Activated B cell treated with CpG ODN at 0.5 μM for 24 hours (primary cell): ENCODE data around the gene LRP5. TPM values are rescaled to one million over a fixed set of nuclear protein-coding genes. Genes with fewer than 3 reads are reported as not detected.

Source experiments
- ATAC-seq: fragments of 200-7000 bp; cut with Tn5 transposase; one replicate; pipeline ENCODE4 v1.10.0; 2021; ENCODE audit warnings: low read depth, mild to moderate bottlenecking, moderate library complexity
- CTCF ChIA-PET: fragments of 350-600 bp; sonication (Branson Sonifier 250); formaldehyde crosslinking; loops from one replicate; lab custom pipeline; 2021; ENCODE audit warnings: antibody characterized with exemption; lab: Charles Lee
- POLR2A ChIA-PET: fragments of 350-600 bp; sonication (Branson Sonifier 250); formaldehyde crosslinking; loops from one replicate; lab custom pipeline; 2021; ENCODE audit warnings: antibody characterized with exemption; lab: Charles Lee
- DNase-seq: peaks from one replicate; pipeline ENCODE4 v3.0.0; 2022
- H3K27ac Mint-ChIP-seq: one replicate; pipeline ENCODE4 v1.8.0; 2020; ENCODE audit warnings: mixed read lengths
- H3K27me3 Mint-ChIP-seq: one replicate; pipeline ENCODE4 v1.8.0; 2021; ENCODE audit warnings: mixed read lengths
- H3K36me3 Mint-ChIP-seq: one replicate; pipeline ENCODE4 v1.8.0; 2021; ENCODE audit warnings: low read depth, mixed read lengths
- H3K4me1 Mint-ChIP-seq: one replicate; pipeline ENCODE4 v1.8.0; 2021; ENCODE audit warnings: mixed read lengths
- H3K4me3 Mint-ChIP-seq: one replicate; pipeline ENCODE4 v1.8.0; 2020; ENCODE audit warnings: mild to moderate bottlenecking, mixed read lengths
- H3K9me3 Mint-ChIP-seq: one replicate; pipeline ENCODE4 v1.8.0; 2020; ENCODE audit warnings: mixed read lengths
- intact Hi-C: fragments of 100-400 bp; cut with micrococcal nuclease; formaldehyde crosslinking; loops from one replicate; pipeline ENCODE4 v1.15.1; 2024
- total RNA-seq: library from RNA; stranded (reverse); gene quantifications from 2 replicates; pipeline ENCODE4 v1.2.3, GENCODE V29; 2022
- TF ChIP-seq, protein P1 (sequence below): fragments of 200-600 bp; IDR thresholded peaks from one replicate; pipeline ENCODE4 v1.8.0; 2022; ENCODE audit warnings: antibody characterized with exemption, mild to moderate bottlenecking

LRP5 gene
- total RNA-seq, 1 donor from 2014 or later, result 8.7 TPM

GRCh38 chr11:68274306-68274705 lies 38.1 kb upstream of the LRP5 start:
- H3K27ac Mint-ChIP-seq, result peak overlapping the region; percentile 98
- no peak for ATAC-seq
- no peak overlapping the region for H3K4me3 Mint-ChIP-seq

GRCh38 chr11:68275721-68276507 lies 36.5 kb upstream of the LRP5 start:
- ChIA-PET CTCF (interaction anchor here (6.3 kb wide), 1 partner anchor 21 kb away, joined by 71 read pairs; no protein-coding TSS in a partner anchor), POLR2A (interaction anchor here (5.1 to 5.2 kb wide), 2 partner anchors 16 to 22 kb away, joined by 75 to 93 read pairs; no protein-coding TSS in a partner anchor)
- no peak for ATAC-seq
- Mint-ChIP-seq H3K4me1 (peaks cover 45% of the 10 kb centered on the region), H3K27me3 (no peaks in the 10 kb centered on the region), H3K9me3 (no peaks in the 10 kb centered on the region), H3K27ac (peak overlapping the region; percentile 25), H3K4me3 (no peak overlapping the region), H3K36me3 (peaks cover 10% of the 10 kb centered on the region)
- TF ChIP-seq, protein P1, sequence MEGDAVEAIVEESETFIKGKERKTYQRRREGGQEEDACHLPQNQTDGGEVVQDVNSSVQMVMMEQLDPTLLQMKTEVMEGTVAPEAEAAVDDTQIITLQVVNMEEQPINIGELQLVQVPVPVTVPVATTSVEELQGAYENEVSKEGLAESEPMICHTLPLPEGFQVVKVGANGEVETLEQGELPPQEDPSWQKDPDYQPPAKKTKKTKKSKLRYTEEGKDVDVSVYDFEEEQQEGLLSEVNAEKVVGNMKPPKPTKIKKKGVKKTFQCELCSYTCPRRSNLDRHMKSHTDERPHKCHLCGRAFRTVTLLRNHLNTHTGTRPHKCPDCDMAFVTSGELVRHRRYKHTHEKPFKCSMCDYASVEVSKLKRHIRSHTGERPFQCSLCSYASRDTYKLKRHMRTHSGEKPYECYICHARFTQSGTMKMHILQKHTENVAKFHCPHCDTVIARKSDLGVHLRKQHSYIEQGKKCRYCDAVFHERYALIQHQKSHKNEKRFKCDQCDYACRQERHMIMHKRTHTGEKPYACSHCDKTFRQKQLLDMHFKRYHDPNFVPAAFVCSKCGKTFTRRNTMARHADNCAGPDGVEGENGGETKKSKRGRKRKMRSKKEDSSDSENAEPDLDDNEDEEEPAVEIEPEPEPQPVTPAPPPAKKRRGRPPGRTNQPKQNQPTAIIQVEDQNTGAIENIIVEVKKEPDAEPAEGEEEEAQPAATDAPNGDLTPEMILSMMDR, result no peak
- intact Hi-C loops, result loop anchor here (10.0 kb wide), 1 partner anchor 661 kb away; no protein-coding TSS in a partner anchor
- DNase-seq, result no peak

More at GRCh38 chr11:68274306-68274705, 38.1 kb upstream of the LRP5 start:
- CTCF ChIA-PET, result interaction anchor here (0.7 to 6.3 kb wide), 3 partner anchors 16 to 23 kb away, joined by 3 to 71 read pairs (median 70); no protein-coding TSS in a partner anchor
- intact Hi-C loops, result loop anchor here (1.0 to 10.0 kb wide), 2 partner anchors 8 to 660 kb away; no protein-coding TSS in a partner anchor
- TF ChIP-seq, protein P1, result no peak
- POLR2A ChIA-PET, result interaction anchor here (0.7 to 5.2 kb wide), 13 partner anchors 9 to 1161 kb away, joined by 3 to 93 read pairs (median 8); partner anchors contain the start of gene POLD4
- DNase-seq, result no peak
- H3K9me3 Mint-ChIP-seq, result no peaks in the 10 kb centered on the region
- H3K27me3 Mint-ChIP-seq, result no peaks in the 10 kb centered on the region
- H3K4me1 Mint-ChIP-seq, result peaks cover 56% of the 10 kb centered on the region
- H3K36me3 Mint-ChIP-seq, result peaks cover 19% of the 10 kb centered on the region

DNA sequence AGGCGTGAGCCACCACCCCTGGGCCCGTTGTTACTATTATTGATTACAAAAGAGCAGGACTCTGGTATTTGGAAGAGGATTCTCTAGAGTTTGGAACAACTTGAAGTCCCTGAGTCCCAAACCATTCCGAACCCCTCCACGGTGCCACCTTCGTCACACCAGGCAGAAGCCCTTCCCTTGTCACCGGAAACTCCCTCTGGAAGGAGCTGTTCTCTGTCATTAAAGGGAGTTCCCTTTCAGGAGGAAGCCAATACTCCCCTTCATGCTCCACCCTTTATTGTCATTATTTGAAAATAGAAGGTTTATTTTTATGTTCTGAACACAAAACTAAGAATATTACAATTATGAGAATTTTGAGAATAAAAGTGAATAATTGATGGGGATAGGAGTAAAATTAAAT lies 35.5 kb upstream of the LRP5 start:
- Mint-ChIP-seq H3K4me3 (no peak overlapping the region), H3K27me3 (no peaks in the 10 kb centered on the region), H3K27ac (no peak overlapping the region), H3K36me3 (peaks cover 4% of the 10 kb centered on the region), H3K4me1 (peaks cover 46% of the 10 kb centered on the region), H3K9me3 (no peaks in the 10 kb centered on the region)
- ATAC-seq (no peak), DNase-seq (no peak)
- TF ChIP-seq, protein P1, result no peak
- intact Hi-C loops, result loop anchor here (10.0 kb wide), 1 partner anchor 662 kb away; no protein-coding TSS in a partner anchor
- CTCF ChIA-PET, result interaction anchor here (1.0 to 3.2 kb wide), 2 partner anchors 19 to 20 kb away, joined by 3 to 15 read pairs; no protein-coding TSS in a partner anchor
- POLR2A ChIA-PET, result no interaction called here

- Mint-ChIP-seq H3K27me3 (no peaks in the 10 kb centered on the region), H3K27ac (peak overlapping the region; percentile 27), H3K36me3 (no peaks in the 10 kb centered on the region), H3K4me3 (no peak overlapping the region), H3K9me3 (peaks cover 6% of the 10 kb centered on the region), H3K4me1 (peaks cover 35% of the 10 kb centered on the region)
- TF ChIP-seq, protein P1, result no peak
- no peak for DNase-seq
- intact Hi-C loops, result loop anchor here (10.0 kb wide), 1 partner anchor 665 kb away; no protein-coding TSS in a partner anchor
- POLR2A ChIA-PET, result interaction anchor here (0.6 to 0.7 kb wide), 4 partner anchors 12 to 190 kb away, joined by 3 to 8 read pairs (median 6); no protein-coding TSS in a partner anchor
- CTCF ChIA-PET, result interaction anchor here (2.2 to 3.2 kb wide), 2 partner anchors 17 to 22 kb away, joined by 8 to 15 read pairs; no protein-coding TSS in a partner anchor
- no peak for ATAC-seq
Observed at GRCh38 chr11:68279676-68280075, 32.7 kb upstream of the LRP5 start.
